Stimulated activated CD4-positive, alpha-beta T cell treated with anti-CD3 and anti-CD28 coated beads, TNF-alpha, amount 100 ng/mL, for 48 hours (primary cell): ENCODE data around the gene CDCA4.

Experiments used
- DNase-seq, 3 donors: peaks; one replicate each; pipeline ENCODE4 v3.0.0-alpha.2; 2020; ENCODE audit warnings: low read depth in 3 of 3

CDCA4 gene

DNA sequence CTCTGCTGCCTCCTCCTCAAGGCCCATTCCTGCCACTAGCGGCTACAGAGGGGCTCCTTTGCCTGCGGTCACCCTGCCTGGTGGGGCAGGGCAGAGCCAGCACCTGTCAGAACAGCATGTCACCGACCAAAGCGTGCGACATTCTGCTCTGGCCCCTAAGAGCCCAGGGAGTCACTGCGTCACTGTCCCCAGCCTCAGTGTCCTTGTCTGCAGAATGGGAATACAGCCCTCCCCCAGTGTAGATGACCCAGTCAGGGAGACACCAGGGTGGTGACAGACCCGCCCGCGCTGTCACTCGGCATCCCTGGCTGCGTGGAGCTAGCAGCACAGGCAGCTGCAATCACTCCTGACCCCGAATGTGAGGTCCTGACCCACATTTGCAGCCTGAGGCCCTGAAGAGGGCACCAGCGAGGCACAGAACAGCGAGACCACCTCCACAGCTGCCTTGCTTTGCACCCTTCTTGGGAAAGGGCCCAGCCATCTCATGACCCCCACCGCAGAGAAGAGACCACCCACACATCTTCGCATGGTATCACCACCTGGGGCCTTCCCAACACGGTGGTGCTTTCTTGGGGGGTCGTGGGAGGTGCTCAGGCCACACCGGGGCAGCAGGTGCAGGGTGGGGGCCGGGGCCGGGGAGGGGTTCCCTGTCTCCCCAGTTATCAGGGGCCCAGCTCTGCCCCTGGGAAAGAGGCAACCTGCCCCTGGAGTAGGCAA, 45.2 kb downstream of the CDCA4 start:
- DNase-seq, result no peak

DNA sequence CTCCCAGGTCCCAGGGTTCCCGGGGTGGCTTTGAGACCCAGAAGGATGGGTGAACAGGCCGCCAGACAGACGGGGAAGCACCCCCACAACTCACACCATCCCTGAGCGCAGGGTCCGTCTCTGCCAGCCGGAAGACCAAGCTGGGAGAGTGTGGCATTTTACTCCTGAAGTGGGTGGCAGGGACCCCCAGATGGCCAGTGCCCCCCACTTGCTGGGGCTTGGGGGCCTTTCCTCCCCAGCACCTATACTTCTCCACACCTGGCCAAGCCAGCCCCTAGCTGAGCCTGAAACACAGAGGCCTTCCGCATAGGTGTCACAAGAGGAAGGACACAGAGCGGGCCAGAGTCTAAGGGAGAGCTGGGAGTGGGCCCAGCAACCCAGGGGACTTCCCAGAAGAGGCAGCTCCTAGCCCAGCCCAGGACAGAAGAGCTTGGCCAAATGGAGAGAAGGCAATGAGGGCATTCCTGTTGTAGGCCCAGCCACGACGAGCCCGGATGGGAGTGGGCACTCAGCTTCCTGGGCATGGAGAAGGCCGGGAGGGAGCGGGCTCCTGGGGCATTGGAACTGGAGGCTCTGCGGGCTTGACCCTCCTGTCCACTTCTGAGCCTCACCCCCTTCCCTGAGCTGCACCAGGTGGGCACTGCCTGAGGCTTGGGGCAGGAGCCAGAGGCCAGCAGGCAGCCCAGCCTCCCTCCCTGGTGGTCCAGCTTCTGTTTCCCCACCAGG, 46.1 kb downstream of the CDCA4 start:
- no peak for DNase-seq

DNA sequence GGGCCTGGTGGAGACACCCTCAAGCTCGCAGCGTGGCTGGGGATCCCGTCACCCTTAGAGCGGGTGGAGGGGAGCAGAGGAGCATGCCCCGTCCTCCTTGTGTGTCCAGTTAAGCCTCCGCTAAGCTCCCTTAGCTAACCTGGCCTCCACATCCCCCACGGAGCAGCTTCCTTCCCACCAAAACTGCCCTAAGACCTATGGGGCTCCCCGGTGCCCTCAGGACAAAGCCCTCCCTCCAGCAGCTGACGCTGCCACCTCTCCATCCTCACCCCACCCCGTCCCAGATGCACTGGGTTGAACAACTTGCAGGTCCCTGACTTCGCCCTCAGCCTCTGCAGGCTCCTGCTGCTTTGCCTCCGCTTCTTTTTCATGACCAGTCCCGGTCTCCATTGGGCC, 46.7 kb downstream of the CDCA4 start:
- DNase-seq, result no peak

DNA sequence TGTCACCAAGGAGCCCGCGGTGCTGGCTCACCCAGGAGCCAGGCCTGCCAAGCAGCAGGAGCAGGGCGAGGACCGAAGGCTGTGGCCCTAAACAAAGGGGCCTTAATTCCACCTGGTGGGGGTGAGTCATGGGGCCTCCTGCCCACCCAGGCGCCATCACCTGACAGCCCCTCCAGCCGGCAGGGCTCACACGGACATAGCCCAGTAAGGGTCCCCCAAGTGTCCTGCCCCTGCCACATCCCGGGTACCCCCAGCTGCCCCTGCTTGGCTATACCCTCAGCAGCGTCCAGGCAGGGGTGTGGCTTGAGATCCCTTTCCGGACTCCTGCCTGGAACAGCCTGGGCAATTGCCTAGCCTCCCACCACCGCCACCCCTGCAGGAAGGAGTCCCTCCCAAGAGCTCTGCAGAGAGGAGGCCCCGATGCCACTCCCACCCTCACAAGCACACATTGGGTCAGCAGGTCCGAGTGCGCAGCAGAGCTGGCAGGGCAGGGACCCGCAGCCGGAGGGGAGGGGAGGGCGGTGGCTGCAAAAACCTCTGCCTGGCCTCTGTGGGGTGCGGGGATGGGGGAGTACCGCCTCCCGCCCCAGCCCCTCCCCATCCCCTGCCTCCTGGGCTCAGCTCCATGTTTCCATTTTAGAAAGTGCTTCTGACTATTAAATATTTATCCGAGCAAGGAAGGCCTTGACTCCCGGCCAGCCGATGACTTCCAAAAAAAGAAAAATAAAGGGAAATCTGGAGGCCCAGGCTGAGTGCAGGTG, 47.3 kb downstream of the CDCA4 start:
- DNase-seq, result no peak

DNA sequence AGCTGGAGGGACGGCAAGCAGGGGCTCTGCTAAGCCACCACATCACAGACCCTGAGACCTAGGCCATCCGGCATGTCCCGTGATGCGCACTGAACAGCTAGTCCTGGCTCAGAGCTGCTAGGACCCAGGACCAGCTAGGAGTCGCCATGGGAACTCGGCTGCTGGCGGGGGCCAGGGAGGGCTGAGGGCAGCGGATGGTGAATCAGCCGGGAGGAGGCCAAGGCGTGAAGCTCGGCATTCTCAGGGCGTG, 47.8 kb downstream of the CDCA4 start:
- no peak for DNase-seq

DNA sequence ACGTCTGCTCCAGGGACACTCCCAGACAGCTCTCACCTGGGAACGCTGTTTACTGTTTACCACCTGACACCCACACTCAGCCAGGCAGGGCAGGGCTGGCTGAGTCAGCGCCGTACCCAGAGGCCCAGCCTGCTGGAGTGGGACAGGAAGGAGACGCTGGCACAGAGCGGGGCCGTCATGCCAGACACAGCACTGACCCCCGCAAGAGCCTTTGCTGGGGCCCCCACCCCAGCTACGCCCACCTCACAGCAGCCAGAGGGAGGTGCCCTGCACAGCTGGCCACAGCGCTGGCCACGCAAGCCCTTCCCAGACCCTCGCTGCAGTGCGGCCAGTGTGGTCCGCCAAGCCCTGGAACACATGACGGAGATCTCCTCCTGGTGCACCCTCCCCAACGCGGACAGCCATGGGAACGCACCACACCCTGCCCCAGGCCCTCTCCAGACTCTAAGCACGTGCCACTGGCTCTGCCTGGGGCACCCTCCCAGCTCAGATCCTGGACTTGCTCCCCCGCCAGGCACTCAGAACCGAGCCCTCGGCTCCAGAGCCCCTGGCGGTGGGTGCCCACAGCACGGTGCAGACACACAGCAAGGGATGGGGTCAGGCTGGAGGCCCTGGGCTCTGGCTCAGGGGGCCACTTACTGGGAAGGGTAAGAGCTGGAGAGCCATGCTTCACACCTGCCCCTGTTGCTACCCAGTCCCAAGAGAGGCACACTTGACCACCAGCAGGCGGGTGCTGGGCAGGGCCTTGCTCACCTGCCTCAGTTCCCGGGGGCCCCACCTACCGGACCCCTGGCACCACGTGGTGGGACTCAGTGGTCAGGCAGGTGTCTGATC, 48.4 kb downstream of the CDCA4 start:
- DNase-seq, result no peak

DNA sequence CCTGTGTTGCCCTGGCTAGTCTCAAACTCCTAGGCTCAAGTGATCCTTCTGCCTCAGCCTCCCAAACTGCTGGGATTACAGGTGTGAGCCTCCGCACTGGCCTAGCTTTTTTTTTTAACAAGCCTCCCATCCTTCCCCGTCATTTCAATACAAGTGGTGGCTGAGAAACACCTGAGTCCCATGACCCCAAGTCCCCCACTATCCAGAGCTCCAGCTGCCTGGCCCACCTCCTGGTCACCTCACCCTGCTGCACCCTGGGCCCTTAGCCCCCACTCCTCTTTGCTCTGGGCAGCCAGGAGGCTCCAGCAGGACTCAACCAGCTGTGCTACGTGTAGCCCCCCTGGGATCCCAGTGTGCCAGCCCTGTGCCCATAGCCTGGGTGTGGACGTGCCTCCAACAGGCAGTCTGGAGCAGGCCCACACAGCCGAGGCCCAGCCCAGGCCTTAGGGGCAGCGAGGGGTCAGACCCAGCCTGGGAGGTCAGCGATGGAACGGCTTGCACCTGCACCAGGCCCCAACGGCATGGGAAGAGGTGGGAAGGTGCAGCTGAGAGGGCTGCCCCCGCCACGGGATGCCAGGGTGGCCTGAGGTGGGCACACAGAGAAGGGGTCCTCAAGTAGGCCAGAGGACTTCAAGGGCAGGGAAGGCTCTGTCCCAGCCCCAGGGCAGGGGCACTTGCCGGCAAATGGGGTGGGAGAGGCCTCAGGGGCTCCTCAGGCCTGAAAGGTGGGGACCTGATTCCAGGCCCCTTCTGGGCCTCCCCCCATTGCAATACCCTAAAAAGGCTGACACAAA, 49.2 kb downstream of the CDCA4 start:
- no peak for DNase-seq

DNA sequence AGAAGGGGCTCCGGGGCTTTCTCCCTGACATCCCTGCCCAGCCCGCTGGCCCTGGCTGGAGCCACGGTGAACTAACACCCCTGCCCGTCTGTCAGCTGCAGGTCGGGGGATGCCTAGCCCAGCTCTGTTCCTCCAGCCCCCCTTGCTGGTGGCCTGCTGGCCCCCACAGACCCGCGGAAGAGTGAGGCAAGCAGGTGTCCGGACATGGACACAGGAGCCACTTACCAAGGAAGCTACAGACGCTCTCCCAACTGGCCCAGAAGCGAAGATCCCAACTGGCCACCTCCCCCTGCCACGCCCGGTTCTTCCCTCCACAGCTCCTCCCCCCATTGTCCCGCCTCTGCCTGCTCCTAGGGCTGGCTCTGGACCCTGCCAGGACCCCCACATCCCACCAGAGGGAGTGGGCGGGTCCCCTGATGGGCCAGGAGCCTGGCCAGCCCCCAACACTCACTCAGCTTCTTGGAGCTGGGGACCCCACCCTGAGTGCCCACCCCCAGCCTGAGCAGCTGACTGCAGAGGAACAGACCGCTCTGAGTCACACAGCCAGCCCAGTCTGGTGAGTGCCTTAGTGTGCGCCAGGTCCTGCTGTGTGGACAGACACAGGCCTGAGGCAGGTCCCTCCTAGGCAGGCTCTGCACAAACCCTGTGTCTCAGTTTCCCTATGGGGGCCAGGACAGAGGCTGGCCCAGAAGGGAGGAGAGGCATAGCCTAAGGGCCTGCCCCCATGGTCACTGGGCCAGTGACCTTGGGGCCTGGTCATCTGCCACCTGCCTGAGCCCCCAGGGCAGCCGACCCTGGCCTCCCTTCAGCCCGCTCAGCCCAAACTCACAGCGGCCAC, 50.4 kb downstream of the CDCA4 start:
- no peak for DNase-seq

DNA sequence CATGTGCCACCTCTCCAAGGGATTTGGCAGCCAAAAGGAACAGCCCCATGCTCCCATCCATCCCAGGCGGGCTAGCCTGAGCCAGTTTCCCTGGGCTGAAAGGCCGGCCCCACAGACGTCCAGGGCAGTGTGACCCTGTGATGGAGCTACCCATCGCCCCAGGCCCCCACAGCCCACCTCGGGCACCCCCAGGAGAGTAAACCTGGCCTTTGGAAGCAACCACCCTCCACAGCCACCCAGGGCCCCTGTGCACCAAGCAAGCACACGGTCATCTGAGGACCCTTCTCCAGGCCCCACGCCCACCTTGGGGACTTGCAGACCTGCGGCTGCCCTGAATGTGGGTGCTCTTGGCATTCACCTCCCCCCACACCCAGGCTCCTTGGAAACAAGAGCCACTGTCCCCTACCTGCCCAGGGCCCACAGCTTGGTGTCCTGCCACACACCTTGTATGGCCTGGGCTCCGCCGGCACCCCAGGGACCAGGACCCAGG, 51.1 kb downstream of the CDCA4 start:
- DNase-seq, result no peak

DNA sequence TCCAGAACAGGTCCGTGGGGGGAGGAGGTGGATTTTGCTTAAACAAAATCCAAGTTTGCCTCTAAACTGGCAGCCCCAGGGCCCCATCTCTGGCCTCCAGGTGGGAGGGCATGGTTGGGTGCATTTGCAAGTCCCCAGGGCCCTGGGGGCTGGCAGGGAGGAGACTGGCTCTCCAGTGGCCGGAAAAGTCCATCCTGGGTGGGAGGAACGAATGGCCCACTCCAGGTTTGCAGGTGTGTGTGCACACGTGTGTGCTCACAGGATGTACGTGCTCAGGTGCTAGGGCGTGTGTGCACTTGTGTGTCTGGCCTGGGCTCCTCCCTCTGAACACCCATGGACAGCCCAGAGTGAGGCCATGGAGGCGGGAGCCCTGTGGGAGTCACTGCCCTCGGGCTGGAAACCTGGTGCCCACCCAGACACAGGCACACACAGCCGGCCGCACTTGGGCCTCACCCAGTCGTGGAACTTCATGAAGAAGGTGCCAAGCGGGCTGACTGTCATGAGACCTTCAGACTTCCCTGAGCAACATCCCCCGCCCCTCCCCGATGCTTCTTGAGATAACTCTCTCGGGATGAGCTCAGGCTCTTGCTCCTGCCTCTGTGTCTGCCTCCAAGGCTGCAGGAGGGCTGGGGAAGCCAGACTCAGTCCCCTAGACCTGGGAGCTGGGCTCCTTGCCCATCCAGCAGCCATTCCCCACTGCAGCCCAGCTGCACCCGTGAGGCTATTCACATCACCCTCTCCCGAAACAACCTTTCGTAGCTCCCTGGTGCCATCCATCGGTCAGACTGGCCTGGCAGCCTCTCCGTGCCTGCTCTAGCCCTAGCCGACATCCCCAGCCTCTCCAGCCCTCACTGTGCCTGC, 52.1 kb downstream of the CDCA4 start:
- DNase-seq, result no peak

DNA sequence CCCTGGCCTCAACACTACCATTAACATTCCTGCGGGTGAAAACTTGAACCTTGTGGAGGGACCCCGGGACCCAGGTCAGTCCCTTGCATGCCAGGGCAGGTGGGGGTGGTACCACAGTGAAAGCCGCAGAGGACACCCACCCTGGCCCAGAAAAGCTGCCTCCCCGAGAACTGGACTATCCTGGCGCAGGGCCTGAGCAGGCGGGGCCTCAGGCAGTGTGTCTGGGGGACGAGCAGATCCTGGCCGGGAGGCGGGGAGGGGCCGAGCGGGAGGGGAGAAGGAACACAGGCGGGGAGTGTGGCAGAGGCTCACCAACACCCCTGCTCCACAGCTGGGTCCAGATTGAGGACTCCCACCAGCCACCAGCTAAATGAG, 52.7 kb downstream of the CDCA4 start:
- DNase-seq, result no peak

DNA sequence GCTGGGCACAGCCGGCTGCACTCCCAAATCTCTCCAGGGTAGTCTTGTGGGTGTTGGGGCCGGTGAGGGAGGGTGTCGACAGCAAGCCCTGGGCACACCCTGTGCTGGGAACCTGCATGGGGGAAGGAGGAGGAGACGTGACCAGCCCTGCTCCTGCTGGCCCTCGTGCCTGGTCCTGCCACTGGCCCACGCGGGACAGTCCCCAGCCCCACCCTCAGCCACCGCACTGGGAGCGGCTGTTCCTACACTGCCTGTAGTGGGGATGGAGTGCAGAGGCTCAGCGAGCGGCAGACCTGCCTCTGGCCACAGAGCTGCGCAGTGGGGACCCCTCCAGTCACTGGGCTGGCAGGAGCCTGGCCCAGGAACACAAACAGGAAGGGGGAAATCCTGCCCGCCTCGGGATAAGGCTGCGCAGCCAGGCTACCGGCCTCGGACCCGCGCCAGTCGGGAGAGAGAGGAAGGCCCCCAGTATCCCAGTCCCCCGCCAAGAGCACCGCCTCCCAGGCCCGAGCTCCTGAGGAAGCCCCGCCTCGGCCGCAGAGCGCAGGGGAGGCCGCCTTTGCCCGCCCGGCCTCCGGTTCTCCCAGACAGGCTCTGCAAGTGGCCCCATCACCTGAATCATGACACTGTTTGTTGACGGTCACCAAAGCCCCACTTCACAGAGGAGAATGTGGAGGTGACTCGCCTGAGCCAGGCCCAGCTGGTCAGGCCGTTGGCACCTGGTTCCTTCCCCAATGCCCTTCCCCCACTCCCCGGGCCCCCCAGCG, 53.3 kb downstream of the CDCA4 start:
- no peak for DNase-seq

DNA sequence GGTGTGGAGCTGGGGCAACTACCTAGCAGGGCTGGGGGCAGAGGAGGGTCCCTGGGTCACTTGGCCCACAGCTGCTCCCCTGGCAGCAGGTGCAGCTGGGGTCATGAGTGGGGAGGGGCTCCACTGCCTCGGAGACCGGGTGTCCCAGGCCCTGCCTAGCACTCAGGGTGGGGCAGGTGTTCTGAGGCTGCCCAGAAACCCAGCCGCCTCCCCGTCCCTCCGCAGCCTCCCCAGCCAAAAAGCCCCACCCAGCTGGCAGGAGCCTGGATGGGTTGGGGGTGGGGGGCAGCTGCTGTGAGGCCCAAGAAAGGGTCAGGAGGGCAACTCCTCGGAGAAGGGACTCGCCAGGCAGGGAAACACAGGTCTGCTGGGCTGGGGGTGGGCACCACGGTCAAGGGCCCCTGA, 53.9 kb downstream of the CDCA4 start:
- no peak for DNase-seq

DNA sequence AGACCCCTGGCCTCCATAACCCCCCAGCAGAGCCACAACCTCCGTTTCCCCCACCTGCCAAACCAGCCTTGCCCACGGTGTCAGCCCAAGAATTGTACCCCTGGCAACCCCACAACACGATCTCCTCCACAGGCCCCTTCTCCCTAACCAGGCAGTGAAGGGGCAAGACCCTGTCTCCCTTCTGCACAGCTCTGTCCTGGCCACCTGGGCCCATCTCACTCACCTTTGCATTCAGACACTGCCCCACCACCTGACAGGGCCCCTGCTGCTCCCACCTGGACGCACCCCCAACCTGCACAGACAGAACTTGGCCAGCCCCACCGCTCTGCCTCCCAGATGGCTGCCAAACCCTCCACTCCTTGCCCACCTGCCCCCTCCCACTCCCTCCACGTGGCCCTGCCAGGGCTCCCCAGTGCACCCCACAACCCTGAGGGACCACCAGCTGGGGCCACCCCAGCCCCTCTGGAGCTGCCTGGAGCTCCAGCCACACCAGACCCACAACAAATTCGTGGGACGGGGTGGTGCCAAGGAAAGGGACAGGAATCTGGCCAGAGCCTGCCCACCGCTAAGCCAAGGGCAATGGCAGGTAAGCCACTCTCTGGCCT, 54.5 kb downstream of the CDCA4 start:
- no peak for DNase-seq

DNA sequence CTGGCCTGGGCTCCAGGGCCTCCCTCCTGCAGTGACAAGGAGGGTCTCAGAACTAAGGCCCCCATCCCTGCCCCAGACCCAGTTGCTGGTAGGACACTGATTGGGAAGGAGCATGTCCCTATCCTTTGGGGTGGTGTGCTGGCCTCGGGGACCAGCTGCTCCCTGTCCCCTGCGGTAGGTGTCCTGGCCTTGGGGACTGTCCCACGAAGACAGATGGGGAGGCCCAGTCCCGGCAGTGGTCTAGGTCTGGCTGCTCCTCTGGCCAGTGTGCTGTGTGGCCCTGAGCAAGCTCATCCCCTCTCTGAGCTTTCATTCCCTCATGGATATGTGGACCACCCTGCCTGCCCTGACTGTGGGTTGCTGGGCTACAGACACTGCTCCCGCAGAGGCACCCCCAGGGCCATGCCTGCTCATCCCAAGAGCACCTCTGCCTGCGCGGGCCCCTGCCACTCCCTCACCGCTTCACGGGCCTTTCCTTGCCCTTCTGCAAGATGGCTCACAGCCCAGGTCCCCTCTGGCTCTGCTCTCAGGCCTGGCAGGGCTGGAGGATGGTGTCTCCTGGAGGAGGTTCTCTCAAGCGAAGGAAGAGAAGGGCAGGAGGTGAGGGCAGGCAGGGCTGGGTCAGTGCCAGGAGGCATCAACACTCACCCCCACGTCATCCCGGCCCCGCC, 55.2 kb downstream of the CDCA4 start:
- no peak for DNase-seq

DNA sequence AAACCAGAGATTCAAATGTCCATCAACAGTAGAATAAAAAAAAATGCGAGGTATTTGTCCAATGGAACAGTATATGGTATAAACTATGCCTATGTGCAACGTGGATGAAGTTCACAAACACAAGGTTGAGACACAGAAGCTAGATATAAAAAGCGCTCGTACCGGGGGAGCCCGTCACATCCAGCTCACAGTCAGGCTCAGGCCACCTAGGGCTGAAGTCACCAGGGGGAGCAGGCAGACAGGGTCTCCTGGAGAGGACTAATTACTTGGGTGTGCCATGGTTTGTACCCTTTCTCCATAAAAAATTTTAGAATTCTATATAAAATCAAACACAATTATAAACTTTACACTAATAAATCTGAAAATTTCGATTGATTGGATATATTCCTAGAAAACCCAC, 56.3 kb downstream of the CDCA4 start:
- DNase-seq, result no peak
